NT2/D1 (cell line): Measurements from ENCODE around the gene GADD45GIP1.

Experiments
- DNase-seq: peaks from one replicate; pipeline ENCODE4 v3.0.0-alpha.2; 2011; ENCODE audit warnings: low read depth, low spot score
- H3K27me3 ChIP-seq: 2 replicates; pipeline ENCODE4 v1.6.0; 2011; ENCODE audit warnings: mild to moderate bottlenecking; ENCODE audit not compliant: insufficient read length, insufficient read depth
- H3K36me3 ChIP-seq: 2 replicates; pipeline ENCODE4 v1.6.1; 2011; ENCODE audit warnings: mild to moderate bottlenecking, low read length, mixed read lengths; ENCODE audit not compliant: insufficient read depth, insufficient read length
- H3K4me1 ChIP-seq: 2 replicates; pipeline ENCODE4 v1.5.1; 2011; ENCODE audit not compliant: insufficient read depth, insufficient read length
- H3K4me3 ChIP-seq: 2 replicates; pipeline ENCODE4 v1.5.1; 2011; ENCODE audit warnings: low read depth; ENCODE audit not compliant: insufficient read length
- H3K9ac ChIP-seq: 2 replicates; pipeline ENCODE4 v1.6.0; 2011; ENCODE audit warnings: low read depth; ENCODE audit not compliant: insufficient read length
- H3K9me3 ChIP-seq: 2 replicates; pipeline ENCODE4 v1.5.1; 2011; ENCODE audit warnings: mild to moderate bottlenecking, low read length; ENCODE audit not compliant: insufficient read depth
- SUZ12 ChIP-seq: IDR thresholded peaks from 2 replicates; pipeline ENCODE4 v1.6.1; 2011; ENCODE audit not compliant: insufficient read length, insufficient read depth; ENCODE audit errors: extremely low read depth
- YY1 ChIP-seq: IDR thresholded peaks from 2 replicates; pipeline ENCODE4 v1.6.1; 2011; ENCODE audit not compliant: insufficient read length, insufficient read depth
- ZNF274 ChIP-seq: IDR thresholded peaks from 2 replicates; pipeline ENCODE4 v1.6.1; 2011; ENCODE audit warnings: mild to moderate bottlenecking, low read depth, low read length

Gene GADD45GIP1

GRCh38 chr19:12956446-12957388 is at the start of gene GADD45GIP1:
GADD45GIP1 (minus strand) TSS chr19:12957223; CDS start chr19:12957212, 11 bp downstream.
- H3K4me3 ChIP-seq, result peak within 1 kb of the TSS; percentile 100
- H3K36me3 ChIP-seq, result peaks cover 42% of the 10 kb centered on the region
- peak within 1 kb of the TSS; percentile 99 for H3K9ac ChIP-seq
- H3K4me1 ChIP-seq, result peaks cover 4% of the 10 kb centered on the region
- peak; percentile 71 for DNase-seq
- TF ChIP-seq SUZ12 (no peak), YY1 (peak; percentile 93)
- H3K27me3 ChIP-seq, result no peaks in the 10 kb centered on the region
- H3K9me3 ChIP-seq, result no peaks in the 10 kb centered on the region

- TF ChIP-seq ZNF274 (no peak), YY1 (no peak), SUZ12 (no peak)
- Histone ChIP-seq H3K4me1 (peaks cover 15% of the 10 kb centered on the region), H3K9me3 (no peaks in the 10 kb centered on the region), H3K36me3 (no peaks in the 10 kb centered on the region), H3K4me3 (no peak overlapping the region), H3K9ac (no peak overlapping the region), H3K27me3 (peaks cover 84% of the 10 kb centered on the region)
- DNase-seq, result no peak
These were observed 48.9 kb upstream of the GADD45GIP1 start for GRCh38 chr19:13005861-13006370.

- Histone ChIP-seq H3K9me3 (no peaks in the 10 kb centered on the region), H3K27me3 (peaks cover 84% of the 10 kb centered on the region), H3K9ac (no peak overlapping the region), H3K4me1 (peaks cover 10% of the 10 kb centered on the region), H3K36me3 (no peaks in the 10 kb centered on the region), H3K4me3 (no peak overlapping the region)
- TF ChIP-seq YY1 (no peak), SUZ12 (no peak), ZNF274 (no peak)
- DNase-seq, result no peak
These were observed 48.2 kb upstream of the GADD45GIP1 start for GRCh38 chr19:13005253-13005652.

GRCh38 chr19:13004273-13004672 is 47.2 kb upstream of the GADD45GIP1 start:
- Histone ChIP-seq H3K9me3 (no peaks in the 10 kb centered on the region), H3K9ac (no peak overlapping the region), H3K27me3 (peaks cover 83% of the 10 kb centered on the region), H3K36me3 (no peaks in the 10 kb centered on the region), H3K4me3 (no peak overlapping the region), H3K4me1 (peaks cover 2% of the 10 kb centered on the region)
- DNase-seq, result no peak
- no peak for TF ChIP-seq SUZ12
- TF ChIP-seq YY1, result no peak
- TF ChIP-seq ZNF274, result no peak

GRCh38 chr19:13003081-13003480 is 46.1 kb upstream of the GADD45GIP1 start:
- Histone ChIP-seq H3K27me3 (peaks cover 81% of the 10 kb centered on the region), H3K36me3 (no peaks in the 10 kb centered on the region)

GRCh38 chr19:13002166-13002898 is 45.3 kb upstream of the GADD45GIP1 start:
- peaks cover 2% of the 10 kb centered on the region for H3K4me1 ChIP-seq
- no peak for DNase-seq
- no peaks in the 10 kb centered on the region for H3K9me3 ChIP-seq
- TF ChIP-seq YY1 (no peak), SUZ12 (no peak), ZNF274 (no peak)
- H3K27me3 ChIP-seq, result peaks cover 81% of the 10 kb centered on the region
- H3K9ac ChIP-seq, result no peak overlapping the region
- H3K36me3 ChIP-seq, result no peaks in the 10 kb centered on the region
- no peak overlapping the region for H3K4me3 ChIP-seq

More at GRCh38 chr19:13003081-13003480, 46.1 kb upstream of the GADD45GIP1 start:
- Histone ChIP-seq H3K4me3 (no peak overlapping the region), H3K9ac (no peak overlapping the region), H3K4me1 (peaks cover 2% of the 10 kb centered on the region), H3K9me3 (no peaks in the 10 kb centered on the region)
- DNase-seq, result no peak
- TF ChIP-seq SUZ12, result no peak
